Pons (tissue), 1 donor: ENCODE results near the gene UIMC1.
A peak's percentile ranks its signal among the peaks of the same experiment; 100 is the strongest.

ENCODE experiments used
- DNase-seq: peaks from one replicate; pipeline ENCODE4 v3.0.0-alpha.2; 2016; ENCODE audit warnings: low spot score

Gene UIMC1

GRCh38 chr5:176902102-176902814 is 104.3 kb downstream of the UIMC1 start:
- DNase-seq, result no peak

DNA sequence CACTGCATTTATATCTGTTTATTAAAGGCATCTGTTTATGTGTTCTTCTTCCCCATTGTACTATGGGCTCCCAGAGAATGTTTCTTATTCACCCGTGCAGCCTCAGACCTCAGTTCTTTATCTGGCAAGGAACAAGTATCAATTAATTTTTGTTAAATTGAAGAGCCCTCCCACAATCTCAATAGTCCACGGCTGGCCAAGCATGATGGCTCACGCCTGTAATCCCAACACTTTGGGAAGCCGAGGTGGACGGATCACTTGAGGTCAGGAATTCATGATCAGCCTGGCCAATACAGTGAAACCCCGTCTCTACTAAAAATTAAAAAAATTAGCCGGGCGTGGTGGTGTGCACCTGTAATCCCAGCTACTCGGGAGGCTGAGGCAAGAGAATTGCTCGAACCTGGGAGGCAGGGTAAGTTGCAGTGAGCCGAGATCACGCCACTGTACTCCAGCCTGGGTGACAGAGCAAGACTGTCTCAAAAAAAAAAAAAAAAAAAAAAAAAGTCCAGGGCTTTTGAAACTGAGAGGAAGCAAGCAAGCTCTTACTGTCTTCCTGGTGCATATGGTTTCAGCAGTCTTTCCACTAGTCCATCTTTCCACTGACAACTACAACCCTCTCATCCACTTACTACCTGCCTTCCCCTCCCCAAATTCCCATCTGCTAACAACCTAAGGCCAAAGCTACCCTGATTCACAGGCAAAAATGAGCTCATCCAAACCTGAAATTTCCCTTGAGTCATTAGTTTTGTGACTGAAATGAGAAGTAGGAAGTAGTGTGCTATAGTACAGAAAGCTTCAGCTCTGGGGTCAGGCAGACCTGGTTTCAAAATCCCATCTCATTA is 105.1 kb downstream of the UIMC1 start:
- peak; percentile 41 for DNase-seq

GRCh38 chr5:176900780-176901204 is 105.8 kb downstream of the UIMC1 start:
- DNase-seq, result no peak

GRCh38 chr5:176899946-176900779 is 106.4 kb downstream of the UIMC1 start:
- peak; percentile 52 for DNase-seq

DNA sequence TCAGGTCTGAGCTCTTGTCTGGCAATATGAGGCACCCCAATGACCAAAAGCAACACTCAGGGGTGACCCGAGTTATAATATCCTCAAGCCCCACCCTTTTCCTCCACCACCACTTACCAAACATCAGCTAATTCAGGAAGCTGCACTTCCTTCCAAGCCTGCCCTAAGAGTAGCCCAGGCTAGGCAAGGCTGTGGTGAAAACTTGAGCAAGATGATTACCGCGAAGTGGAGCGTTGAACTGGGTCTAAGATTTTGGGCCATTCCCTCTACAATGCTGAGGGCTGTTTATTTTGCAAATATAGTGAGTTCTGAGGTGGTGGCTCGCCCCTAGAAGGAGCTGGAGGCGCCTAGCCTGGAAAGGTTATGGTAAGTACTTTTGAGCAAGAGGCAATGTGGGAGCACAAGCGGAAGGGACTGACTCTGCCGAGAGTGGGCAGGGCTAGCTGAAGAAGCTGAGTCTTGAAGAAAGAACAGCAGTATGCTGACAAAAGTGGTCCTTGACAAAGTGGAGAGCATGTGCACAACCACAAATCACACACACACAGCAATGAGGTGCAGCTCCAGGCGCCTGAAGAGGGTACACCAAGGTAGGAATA is 107.2 kb downstream of the UIMC1 start, which contains the start of gene HK3:
TSS of gene HK3 (minus strand) at position 51 of the 596 bp plus-strand sequence. CDS start 3,187 bp downstream, outside the sequence.
- peak; percentile 32 for DNase-seq

DNA sequence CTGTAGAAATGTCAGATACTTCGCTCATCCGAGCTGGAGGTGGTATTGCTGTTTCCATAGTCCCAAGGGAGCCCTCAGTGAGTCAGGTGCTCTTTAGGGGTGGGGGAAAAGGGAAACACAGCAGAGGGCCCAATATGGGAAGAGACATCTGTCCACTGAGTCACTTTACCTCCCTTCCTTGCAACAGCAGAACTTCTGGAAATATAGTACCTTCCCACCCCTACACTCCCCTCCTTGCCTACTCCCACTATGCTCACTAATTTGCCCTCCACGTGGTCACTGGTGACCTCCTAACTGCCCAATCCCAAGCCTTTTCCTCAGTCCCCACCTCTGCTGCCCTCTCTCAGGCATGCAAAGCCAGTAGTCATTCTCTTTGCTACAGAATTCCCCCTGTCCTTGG is 109.3 kb downstream of the UIMC1 start:
- DNase-seq, result no peak

DNA sequence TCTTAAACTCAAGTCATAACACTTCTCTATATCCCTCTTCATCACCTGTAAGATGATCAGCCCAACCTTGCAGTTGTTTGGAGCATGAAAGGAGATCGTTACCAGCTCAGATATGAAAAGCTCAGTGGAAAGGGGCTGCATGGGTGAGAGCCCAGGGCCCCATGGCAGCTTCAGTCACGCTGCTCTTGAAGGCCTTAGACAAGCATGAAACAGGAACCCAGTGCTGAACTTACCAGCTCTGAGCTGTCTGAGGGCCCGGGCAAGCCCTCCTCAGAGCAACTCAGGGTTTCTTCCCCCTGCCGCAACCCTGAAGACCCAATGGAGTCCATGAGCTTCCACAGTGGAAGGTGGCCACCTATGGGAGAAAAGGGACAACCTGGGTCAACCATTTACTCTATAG is 110.7 kb downstream of the UIMC1 start:
- no peak for DNase-seq

- DNase-seq, result no peak
These were observed 112.3 kb downstream of the UIMC1 start for GRCh38 chr5:176894298-176894697.

GRCh38 chr5:176892663-176893062 is 113.9 kb downstream of the UIMC1 start:
- DNase-seq, result no peak

DNA sequence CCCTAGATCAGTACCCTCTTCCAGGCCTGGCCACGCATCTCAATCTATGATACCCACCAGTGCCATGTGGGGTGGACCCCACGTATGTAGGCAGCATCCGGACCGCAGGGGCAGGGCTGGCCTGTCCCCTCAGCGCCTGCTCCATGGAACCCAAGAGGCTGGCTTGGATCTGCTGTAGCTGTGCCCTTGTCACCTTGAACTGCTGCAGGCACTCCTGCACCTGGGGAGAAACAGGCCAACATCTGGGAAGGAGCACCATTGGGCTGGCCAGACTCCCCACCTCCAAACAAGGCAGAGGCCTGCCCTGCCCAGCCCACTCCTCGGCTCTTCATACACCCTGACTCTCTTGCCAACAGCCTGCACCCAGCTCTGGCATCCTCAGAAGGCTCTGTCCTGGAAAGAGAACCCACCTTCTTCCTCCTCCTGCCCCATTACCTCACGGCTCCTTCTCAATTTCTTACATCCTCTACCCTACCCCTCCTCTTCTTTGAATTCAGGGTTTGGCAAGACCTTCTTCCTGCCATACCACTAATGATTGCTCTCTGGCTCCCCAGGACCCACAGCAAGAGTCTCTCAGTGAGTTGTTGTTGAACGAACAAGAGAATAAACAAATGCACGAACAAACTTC is 115.1 kb downstream of the UIMC1 start:
- no peak for DNase-seq

DNA sequence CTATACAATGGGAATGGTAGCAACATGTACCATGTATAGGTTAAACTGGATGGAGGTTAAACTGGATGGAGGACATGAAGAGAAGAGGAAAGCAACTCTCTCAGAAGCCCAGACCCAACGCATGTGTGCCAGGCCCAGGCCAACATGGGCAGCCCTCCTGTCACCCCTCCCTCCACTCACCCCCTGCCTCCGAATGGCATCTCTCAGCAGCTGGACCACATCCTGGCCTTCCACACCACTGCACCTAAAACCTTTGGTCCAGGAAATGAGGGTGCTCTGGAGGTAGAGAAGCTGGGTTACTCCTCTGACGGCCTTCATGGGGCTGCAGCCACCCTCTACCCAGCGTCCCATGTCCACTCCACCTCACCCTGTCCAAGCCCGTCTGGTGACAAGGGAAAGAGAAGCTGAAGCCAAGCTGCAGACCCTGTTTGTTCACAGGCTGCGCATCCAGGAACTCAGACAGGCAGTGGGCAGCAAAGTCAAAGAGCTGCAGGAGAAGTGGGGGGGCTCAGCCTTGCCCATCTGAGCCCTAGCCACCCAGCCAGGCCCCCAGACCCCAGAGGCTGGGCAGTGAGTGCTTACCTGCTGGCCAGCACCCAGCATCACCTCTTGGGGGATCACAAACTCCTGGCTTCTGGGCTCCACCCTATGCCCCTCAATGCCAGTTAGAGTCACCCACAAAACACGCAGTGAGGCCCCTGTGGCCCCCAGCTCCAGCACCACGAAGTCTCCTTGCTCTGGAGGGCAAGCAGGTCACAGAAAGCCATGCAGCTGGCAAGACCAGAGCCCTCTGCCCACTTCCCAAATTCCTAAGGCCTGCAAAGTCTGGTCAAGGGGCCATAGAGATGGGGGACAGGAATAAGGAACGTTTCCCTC is 115.9 kb downstream of the UIMC1 start:
- DNase-seq, result no peak

GRCh38 chr5:176889321-176890280 is 117.0 kb downstream of the UIMC1 start:
- DNase-seq, result no peak

GRCh38 chr5:176888865-176889165 is 117.8 kb downstream of the UIMC1 start:
- no peak for DNase-seq

GRCh38 chr5:176888016-176888864 is 118.3 kb downstream of the UIMC1 start:
- DNase-seq, result no peak

GRCh38 chr5:176887252-176887849 is 119.2 kb downstream of the UIMC1 start:
- no peak for DNase-seq

DNA sequence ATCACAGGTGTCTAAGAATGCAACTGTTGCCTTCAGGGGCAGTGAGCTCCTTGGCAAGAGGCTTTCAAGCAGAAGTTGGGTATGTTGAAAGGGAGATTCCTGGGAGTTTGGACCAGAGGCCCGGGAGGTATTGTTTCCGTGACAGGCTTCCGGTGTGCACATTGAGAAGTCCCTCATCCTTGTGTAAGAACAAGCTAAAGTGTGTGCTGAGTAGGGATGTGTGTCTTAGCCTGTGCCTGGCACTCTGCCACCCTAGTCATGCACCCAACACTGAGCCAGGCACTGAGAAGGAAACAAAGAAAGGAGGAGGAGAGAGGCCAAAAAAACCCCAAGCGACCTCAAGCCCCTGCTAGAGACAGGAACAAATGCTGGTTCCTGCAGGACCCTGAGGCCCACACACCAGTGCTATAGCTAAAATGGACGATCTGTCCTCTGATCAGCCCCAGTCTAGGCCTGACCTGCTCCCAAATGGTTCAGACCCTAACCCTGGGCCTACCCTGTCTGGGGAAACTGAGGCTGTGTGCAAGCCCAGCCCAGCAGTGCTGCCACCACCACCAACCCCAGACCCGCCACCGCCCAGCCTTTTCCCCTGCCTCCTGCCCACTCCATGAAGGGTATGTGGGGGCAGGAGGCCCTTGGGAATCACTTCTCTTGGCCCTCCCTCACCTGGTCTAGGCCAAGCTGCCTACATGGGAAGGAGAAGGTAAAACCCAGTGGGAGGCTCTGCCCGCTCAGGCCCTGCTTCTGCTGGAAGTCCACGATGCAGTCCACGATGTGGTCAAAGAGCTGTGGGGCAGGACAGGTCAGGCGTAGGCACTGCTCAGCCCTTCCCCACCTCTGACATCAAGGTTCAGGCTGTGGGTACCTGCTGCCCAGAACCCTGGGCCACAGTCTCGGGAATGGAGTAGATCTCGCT is 120.0 kb downstream of the UIMC1 start:
- DNase-seq, result no peak

- no peak for DNase-seq
These were observed 122.0 kb downstream of the UIMC1 start for GRCh38 chr5:176884571-176884890.
